HG02623 (cell line): ENCODE results near the gene NTRK2.

Source experiments
- ATAC-seq: cut with Tn5 transposase; IDR thresholded peaks from one replicate; pipeline ENCODE4 v1.9.1; 2021; ENCODE audit warnings: moderate library complexity; ENCODE audit not compliant: unreplicated experiment

NTRK2 gene

GRCh38 chr9:84966876-84967830, 297.6 kb downstream of the NTRK2 start:
- ATAC-seq: no peak

GRCh38 chr9:84969084-84969483, 299.6 kb downstream of the NTRK2 start:
- no peak for ATAC-seq

DNA sequence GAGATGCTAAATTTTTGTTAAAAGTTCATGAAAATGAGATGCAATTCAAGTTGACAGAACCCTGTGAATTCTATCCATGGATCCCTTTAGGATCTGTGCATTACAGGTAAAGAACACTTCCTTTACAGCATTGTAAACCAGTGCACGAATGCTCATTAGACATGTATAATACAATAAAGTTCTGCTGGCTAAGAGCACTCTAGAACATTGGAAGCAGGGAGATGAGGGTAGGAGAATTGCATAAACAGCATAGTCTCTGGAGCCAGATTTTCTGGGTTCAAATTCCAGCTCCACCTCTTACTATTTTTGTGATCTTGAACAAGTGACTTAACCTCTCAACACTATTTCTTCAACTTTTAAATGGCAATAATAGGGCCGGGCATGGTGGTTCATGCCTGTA, 300.2 kb downstream of the NTRK2 start:
- no peak for ATAC-seq

DNA sequence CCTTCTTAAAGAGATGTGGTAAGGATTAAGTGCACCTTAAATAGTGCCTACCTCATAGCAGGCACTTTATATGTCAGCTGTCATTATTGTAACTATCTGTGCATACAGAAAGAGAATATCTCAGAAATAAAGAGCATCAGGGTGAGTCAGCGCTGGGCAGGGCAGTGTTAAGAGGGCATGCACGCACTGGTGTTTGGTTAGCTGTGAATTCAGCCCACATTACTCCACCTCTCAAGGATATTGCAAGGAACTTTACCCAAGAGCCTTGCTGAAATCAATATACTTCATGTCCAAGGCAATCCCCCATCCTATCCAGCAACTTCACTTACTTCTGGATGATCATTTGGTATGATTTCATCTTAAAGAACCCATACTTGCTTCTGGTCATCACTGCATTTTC, 300.9 kb downstream of the NTRK2 start:
- ATAC-seq: no peak

DNA sequence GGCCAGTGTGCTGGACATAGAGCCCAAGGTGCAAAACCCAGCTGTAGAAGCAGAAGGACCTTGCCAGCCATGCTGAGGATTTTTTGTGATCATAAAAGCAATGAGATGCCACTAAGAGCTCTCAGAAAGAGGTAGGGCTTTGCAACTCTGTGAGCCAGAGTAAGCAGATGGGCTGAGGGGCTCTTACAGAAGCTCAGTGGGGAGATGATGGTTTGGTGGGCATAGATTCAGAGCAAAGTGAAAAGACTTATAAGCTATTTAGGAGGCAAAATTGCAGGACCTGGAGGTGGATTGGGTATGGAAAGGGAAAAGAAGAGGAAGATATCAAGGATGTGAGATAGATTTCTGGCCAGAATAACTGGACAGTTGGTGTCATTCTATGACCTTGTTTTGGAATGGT, 302.0 kb downstream of the NTRK2 start:
- ATAC-seq: no peak

GRCh38 chr9:84974258-84974657, 304.7 kb downstream of the NTRK2 start:
- ATAC-seq: no peak

DNA sequence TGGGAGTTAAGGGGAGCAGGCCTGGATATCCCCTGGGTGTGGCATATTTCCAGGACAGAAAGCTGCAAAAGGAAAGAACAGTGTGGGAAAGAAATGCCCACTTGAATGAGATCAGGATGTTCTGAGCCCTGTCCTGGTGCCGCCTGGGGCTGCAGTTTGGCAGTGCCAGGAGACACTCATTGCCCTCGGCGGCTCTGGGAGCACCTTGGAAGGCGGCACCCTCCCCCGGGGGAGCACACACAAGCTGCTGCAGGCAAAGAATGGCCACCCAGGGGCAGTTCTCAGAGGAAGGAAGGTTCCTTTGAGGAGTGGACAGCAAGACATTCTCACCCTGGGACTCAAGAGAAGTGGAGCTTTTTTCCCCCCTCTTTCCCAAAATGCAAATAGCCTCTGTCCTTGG, 305.3 kb downstream of the NTRK2 start:
- ATAC-seq: no peak

DNA sequence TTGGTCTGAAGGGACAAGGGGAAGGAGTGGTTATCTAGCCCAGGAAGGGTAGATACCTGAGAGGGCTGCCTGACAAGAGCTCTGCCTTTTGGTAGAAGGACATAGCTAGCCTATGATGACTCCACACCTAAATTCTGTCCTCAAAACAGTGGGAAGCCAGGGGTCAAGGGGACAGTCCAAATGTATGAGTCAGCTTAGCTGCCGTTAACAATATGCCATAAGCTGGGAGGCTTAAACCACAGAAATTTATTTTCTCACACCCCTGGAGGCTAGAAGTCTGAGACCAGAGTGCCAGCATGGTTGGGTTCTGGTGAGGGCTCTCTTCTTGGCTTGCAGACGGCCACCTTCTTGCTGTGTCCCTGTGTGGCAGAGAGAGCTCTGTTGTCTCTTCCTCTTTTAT, 306.4 kb downstream of the NTRK2 start:
- ATAC-seq: no peak

DNA sequence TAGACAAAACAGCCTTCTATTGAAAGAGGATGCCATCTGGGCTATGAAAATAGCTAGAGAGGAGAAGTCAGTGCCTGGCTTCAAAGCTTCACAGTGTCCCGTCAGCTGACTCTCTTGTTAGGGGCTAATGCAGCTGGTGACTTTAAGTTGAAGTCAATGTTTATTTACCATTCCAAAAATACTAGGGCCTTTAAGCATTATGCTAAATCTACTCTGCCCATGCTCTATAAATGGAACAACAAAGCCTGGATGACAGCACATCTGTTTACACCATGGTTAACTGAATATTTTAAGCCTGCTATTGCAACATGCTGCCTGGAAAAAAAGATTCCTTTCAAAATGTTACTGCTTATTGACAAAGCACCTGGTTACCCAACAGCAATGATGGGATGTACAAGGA, 309.1 kb downstream of the NTRK2 start:
- no peak for ATAC-seq

GRCh38 chr9:84983749-84984148, 314.2 kb downstream of the NTRK2 start:
- no peak for ATAC-seq

DNA sequence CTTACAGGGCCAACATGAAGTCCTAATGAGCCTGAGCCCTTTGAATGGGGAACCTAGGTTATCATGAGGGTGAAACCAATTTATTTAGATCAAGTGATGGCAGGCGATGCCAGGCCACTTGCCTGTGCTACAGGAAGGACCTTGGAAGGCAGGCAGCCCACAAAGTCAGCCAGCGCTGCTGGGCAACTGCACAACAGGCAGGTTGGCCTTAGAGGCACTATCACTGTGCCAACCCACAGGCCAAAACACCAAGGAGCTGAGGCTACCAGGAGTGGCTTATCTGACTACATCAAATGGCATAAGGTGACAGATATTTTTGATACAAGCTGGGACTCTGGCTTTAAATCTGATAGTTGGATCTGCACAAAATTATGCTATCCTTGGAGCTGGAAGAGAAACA, 319.1 kb downstream of the NTRK2 start:
- no peak for ATAC-seq

DNA sequence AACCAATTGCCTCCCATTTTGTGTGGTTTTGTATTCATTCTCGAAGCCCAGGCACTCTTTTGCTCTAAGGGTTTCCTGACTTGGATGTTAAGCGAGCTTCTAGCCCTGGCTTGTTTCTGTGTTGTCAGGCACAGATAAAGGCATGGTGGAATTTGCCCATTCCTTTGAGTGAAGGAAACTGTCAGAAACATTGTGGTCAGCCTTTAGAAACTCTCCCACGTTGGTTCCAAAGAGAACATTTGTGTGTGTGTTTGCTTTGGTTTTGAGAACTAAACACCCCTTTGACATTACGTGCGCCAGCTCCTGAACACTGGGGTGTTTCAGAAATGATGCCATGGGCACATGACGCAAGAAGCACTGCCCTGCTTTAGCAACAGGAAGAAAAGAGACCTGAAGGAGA, 320.9 kb downstream of the NTRK2 start:
- ATAC-seq: no peak

DNA sequence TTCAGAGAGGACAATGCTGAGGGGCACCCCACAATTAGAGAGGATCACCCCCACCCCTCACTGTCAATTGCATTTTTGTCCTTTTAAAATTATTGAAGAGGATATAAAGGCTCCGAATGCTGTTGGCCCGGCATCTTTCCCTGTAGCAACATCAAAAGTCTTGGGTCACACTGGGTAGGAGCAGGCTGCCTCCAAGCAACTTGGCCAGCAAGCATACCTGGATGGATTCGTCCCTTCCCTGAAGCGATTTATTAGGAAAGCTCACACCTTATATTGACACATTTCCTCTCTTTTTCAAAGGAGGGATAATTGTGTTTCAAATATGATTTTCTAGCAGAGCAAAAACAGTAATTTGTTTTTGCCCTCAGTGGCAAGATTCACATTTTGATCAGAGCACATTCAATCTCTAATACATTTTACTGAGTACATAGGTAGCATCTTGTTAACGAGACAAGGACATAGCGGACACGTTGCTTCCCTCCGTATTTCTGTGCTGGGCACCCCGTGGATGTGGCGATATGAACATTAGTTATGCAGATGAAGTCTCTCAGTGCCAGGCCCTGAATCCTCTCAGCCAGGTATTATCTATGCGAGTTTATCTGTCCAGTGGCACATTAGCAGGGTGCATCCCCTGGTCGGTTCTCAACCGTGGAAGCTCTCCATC, 321.5 kb downstream of the NTRK2 start:
- ATAC-seq: no peak

- no peak for ATAC-seq
These were observed 322.0 kb downstream of the NTRK2 start for GRCh38 chr9:84991514-84991870.

DNA sequence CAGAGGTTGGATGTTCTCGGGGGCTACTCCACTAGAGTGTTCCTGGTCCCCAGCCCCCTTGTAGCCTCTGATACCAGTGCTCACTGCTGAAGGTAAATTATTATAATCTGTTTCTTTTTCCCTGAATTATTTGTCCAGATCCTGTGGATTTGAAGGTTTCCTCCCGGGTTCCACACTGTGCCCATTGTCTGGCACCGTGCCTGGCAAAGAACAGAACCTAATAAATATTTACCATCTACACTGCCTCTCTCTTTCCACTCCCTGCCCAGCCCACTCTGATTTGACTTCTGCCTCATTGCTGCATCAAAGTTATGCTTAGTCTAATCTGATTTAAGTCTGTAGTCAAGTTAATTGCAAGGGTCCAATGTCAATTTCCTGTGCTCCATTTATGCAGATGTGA, 322.9 kb downstream of the NTRK2 start:
- ATAC-seq: no peak

GRCh38 chr9:84993105-84993504, 323.6 kb downstream of the NTRK2 start:
- no peak for ATAC-seq

- ATAC-seq: no peak
These were observed 326.5 kb downstream of the NTRK2 start for GRCh38 chr9:84996029-84996428.

DNA sequence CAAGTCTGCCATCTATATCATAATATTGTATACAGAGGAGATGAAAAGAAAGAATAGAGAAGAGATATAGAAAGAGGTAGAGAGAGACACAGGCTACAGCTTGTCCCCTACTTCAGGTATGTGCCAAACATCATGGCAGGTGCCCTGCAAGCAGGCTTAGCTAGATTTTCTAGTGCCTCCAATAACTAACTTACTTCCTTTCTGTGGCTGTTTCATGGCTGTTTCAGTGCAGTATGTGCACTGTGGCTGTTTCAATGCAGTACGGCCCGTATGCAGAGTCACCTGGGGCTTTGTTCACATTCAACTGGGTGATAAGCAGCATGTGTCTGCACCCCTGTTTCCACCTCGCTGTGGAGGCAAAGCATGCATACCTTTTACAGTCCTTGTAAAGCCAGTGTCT, 327.2 kb downstream of the NTRK2 start:
- no peak for ATAC-seq

DNA sequence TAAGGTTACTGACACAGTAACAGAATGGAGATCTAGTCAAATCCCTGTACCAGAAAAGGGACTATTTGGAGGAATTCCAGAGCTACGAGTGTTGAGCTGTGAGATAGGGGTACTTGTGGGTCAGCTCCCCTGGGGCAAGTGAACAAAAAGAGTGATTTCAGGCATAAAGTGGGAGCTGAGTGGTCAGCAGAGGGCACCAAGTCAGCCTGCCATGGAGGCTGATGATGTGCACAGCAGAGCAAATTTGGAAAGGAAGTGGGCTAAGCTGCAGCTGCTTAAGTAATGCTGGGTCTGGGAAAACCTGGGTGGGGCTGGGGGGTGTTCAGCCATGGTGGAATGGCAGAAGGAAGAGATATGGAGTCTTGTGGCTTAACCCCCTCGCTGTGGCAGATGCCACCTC, 327.9 kb downstream of the NTRK2 start:
- no peak for ATAC-seq

- no peak for ATAC-seq
These were observed 329.1 kb downstream of the NTRK2 start for GRCh38 chr9:84998639-84999038.

- ATAC-seq: no peak
These were observed 330.3 kb downstream of the NTRK2 start for GRCh38 chr9:84999788-85000187.

- no peak for ATAC-seq
These were observed 332.4 kb downstream of the NTRK2 start for GRCh38 chr9:85001925-85002324.
